ENCODE results near the gene GPC6. TPM values are rescaled to one million over a fixed set of nuclear protein-coding genes. Genes with fewer than 3 reads are reported as not detected.

The GPC6 gene
- total and polyA plus RNA-seq, 9 of the 15 experiments (the other 6 are each of a cell fraction or from before 2014, with no cell fraction given): under 0.01 to 0.20 (median 0.01) TPM; not detected in 4

DNA sequence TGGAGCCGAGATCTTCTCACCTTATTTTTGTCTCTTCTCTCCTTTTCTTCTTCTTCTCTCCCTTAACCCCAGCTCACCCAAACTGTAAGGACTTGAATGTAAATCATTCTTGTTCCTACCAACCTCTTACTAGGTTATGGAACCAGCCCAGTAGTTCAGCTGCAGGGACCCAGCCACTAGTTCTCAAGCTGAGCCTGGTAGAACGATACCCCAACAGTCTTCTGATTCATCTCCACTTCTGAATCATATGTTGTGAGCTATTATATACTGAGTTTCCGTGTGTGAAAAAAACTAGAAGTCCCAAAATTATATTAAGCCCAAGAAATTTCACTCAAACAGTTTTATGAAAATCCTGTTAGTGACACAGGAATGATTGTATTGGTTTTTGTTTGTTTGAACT, 1185.1 kb downstream of the GPC6 start (continued):
- TF ChIP-seq, protein P1, sequence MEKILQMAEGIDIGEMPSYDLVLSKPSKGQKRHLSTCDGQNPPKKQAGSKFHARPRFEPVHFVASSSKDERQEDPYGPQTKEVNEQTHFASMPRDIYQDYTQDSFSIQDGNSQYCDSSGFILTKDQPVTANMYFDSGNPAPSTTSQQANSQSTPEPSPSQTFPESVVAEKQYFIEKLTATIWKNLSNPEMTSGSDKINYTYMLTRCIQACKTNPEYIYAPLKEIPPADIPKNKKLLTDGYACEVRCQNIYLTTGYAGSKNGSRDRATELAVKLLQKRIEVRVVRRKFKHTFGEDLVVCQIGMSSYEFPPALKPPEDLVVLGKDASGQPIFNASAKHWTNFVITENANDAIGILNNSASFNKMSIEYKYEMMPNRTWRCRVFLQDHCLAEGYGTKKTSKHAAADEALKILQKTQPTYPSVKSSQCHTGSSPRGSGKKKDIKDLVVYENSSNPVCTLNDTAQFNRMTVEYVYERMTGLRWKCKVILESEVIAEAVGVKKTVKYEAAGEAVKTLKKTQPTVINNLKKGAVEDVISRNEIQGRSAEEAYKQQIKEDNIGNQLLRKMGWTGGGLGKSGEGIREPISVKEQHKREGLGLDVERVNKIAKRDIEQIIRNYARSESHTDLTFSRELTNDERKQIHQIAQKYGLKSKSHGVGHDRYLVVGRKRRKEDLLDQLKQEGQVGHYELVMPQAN (IDR thresholded peaks at IDR 0.05; ENCODE audit: borderline replicate concordance): no peak
- no peak for TF ChIP-seq CREB1 (IDR thresholded peaks at IDR 0.05)
- TF ChIP-seq CREB1 (CRISPR knock-in tag; IDR thresholded peaks at IDR 0.05): no peak
- no peak for TF ChIP-seq PTBP1 (IDR thresholded peaks at IDR 0.05; ENCODE audit: low read depth, low read length)
- TF ChIP-seq, protein P2, sequence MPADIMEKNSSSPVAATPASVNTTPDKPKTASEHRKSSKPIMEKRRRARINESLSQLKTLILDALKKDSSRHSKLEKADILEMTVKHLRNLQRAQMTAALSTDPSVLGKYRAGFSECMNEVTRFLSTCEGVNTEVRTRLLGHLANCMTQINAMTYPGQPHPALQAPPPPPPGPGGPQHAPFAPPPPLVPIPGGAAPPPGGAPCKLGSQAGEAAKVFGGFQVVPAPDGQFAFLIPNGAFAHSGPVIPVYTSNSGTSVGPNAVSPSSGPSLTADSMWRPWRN (IDR thresholded peaks at IDR 0.05; ENCODE audit: low read depth): no peak
- no peak for TF ChIP-seq RUNX1 (IDR thresholded peaks at IDR 0.05; ENCODE audit: low read depth)
- no peak for TF ChIP-seq TBL1XR1 (IDR thresholded peaks at IDR 0.05; ENCODE audit: low read length in 2 of 2)
- TF ChIP-seq, protein P3, sequence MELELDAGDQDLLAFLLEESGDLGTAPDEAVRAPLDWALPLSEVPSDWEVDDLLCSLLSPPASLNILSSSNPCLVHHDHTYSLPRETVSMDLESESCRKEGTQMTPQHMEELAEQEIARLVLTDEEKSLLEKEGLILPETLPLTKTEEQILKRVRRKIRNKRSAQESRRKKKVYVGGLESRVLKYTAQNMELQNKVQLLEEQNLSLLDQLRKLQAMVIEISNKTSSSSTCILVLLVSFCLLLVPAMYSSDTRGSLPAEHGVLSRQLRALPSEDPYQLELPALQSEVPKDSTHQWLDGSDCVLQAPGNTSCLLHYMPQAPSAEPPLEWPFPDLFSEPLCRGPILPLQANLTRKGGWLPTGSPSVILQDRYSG (tag; conservative IDR thresholded peaks at IDR 0.05; ENCODE audit: low read depth): no peak
- TF ChIP-seq, protein P4, sequence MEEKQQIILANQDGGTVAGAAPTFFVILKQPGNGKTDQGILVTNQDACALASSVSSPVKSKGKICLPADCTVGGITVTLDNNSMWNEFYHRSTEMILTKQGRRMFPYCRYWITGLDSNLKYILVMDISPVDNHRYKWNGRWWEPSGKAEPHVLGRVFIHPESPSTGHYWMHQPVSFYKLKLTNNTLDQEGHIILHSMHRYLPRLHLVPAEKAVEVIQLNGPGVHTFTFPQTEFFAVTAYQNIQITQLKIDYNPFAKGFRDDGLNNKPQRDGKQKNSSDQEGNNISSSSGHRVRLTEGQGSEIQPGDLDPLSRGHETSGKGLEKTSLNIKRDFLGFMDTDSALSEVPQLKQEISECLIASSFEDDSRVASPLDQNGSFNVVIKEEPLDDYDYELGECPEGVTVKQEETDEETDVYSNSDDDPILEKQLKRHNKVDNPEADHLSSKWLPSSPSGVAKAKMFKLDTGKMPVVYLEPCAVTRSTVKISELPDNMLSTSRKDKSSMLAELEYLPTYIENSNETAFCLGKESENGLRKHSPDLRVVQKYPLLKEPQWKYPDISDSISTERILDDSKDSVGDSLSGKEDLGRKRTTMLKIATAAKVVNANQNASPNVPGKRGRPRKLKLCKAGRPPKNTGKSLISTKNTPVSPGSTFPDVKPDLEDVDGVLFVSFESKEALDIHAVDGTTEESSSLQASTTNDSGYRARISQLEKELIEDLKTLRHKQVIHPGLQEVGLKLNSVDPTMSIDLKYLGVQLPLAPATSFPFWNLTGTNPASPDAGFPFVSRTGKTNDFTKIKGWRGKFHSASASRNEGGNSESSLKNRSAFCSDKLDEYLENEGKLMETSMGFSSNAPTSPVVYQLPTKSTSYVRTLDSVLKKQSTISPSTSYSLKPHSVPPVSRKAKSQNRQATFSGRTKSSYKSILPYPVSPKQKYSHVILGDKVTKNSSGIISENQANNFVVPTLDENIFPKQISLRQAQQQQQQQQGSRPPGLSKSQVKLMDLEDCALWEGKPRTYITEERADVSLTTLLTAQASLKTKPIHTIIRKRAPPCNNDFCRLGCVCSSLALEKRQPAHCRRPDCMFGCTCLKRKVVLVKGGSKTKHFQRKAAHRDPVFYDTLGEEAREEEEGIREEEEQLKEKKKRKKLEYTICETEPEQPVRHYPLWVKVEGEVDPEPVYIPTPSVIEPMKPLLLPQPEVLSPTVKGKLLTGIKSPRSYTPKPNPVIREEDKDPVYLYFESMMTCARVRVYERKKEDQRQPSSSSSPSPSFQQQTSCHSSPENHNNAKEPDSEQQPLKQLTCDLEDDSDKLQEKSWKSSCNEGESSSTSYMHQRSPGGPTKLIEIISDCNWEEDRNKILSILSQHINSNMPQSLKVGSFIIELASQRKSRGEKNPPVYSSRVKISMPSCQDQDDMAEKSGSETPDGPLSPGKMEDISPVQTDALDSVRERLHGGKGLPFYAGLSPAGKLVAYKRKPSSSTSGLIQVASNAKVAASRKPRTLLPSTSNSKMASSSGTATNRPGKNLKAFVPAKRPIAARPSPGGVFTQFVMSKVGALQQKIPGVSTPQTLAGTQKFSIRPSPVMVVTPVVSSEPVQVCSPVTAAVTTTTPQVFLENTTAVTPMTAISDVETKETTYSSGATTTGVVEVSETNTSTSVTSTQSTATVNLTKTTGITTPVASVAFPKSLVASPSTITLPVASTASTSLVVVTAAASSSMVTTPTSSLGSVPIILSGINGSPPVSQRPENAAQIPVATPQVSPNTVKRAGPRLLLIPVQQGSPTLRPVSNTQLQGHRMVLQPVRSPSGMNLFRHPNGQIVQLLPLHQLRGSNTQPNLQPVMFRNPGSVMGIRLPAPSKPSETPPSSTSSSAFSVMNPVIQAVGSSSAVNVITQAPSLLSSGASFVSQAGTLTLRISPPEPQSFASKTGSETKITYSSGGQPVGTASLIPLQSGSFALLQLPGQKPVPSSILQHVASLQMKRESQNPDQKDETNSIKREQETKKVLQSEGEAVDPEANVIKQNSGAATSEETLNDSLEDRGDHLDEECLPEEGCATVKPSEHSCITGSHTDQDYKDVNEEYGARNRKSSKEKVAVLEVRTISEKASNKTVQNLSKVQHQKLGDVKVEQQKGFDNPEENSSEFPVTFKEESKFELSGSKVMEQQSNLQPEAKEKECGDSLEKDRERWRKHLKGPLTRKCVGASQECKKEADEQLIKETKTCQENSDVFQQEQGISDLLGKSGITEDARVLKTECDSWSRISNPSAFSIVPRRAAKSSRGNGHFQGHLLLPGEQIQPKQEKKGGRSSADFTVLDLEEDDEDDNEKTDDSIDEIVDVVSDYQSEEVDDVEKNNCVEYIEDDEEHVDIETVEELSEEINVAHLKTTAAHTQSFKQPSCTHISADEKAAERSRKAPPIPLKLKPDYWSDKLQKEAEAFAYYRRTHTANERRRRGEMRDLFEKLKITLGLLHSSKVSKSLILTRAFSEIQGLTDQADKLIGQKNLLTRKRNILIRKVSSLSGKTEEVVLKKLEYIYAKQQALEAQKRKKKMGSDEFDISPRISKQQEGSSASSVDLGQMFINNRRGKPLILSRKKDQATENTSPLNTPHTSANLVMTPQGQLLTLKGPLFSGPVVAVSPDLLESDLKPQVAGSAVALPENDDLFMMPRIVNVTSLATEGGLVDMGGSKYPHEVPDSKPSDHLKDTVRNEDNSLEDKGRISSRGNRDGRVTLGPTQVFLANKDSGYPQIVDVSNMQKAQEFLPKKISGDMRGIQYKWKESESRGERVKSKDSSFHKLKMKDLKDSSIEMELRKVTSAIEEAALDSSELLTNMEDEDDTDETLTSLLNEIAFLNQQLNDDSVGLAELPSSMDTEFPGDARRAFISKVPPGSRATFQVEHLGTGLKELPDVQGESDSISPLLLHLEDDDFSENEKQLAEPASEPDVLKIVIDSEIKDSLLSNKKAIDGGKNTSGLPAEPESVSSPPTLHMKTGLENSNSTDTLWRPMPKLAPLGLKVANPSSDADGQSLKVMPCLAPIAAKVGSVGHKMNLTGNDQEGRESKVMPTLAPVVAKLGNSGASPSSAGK (IDR thresholded peaks at IDR 0.05): no peak
- no peak for TF ChIP-seq FOS (IDR thresholded peaks at IDR 0.05; ENCODE audit: extremely low read depth, insufficient read length)
- TF ChIP-seq CBX3 (IDR thresholded peaks at IDR 0.05; ENCODE audit: borderline replicate concordance in 1 of 2, low read length in 2 of 2): no peak
- no peak for TF ChIP-seq ZNF324 (CRISPR knock-in tag; IDR thresholded peaks at IDR 0.05)
